ENCODE data around the gene PHF21A. TPM values are rescaled to one million over a fixed set of nuclear protein-coding genes. Genes with fewer than 3 reads are reported as not detected.

PHF21A gene
- total and polyA plus RNA-seq, 10 of the 15 experiments (the other 5 are each of a cell fraction or from before 2014, with no cell fraction given), result 2.6 to 37.2 (median 16.0) TPM

DNA sequence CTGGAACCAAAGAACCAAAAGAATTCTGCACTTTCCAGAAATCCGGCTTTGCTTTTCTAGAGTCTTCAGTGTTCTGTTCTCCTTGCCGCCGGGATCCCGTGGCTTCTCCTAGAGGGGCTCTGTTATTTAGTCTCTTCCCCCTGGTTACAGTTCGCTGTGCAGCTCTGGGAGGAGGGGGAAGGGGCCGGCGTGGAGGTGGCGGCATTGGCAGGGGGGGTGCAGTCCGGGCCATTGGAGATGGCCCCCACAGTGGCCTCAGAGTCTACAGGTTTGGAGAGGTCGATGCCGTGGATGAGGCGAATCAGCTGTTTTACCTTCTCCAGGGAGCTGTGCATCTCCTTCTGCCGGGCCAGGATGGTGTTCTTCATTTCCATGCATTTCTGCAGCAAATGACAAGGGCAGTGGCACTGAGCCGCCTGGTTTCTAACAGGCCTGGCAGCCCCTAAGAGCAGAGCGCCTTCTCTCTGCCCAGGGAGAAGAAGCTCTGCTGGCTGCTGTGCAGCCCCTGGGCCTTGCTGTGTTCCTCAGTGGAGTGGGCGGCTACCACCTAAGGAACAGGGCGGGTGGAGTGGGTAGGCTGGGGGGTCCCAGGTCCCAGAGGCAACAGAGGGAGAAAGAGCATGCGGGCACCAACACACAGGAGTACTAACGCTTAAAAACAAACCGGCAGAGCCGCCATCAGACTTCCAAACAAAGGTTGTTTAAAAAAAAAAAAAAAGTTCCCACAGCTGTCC lies 187.2 kb downstream of the PHF21A start (continued):
- TF ChIP-seq, protein P1, sequence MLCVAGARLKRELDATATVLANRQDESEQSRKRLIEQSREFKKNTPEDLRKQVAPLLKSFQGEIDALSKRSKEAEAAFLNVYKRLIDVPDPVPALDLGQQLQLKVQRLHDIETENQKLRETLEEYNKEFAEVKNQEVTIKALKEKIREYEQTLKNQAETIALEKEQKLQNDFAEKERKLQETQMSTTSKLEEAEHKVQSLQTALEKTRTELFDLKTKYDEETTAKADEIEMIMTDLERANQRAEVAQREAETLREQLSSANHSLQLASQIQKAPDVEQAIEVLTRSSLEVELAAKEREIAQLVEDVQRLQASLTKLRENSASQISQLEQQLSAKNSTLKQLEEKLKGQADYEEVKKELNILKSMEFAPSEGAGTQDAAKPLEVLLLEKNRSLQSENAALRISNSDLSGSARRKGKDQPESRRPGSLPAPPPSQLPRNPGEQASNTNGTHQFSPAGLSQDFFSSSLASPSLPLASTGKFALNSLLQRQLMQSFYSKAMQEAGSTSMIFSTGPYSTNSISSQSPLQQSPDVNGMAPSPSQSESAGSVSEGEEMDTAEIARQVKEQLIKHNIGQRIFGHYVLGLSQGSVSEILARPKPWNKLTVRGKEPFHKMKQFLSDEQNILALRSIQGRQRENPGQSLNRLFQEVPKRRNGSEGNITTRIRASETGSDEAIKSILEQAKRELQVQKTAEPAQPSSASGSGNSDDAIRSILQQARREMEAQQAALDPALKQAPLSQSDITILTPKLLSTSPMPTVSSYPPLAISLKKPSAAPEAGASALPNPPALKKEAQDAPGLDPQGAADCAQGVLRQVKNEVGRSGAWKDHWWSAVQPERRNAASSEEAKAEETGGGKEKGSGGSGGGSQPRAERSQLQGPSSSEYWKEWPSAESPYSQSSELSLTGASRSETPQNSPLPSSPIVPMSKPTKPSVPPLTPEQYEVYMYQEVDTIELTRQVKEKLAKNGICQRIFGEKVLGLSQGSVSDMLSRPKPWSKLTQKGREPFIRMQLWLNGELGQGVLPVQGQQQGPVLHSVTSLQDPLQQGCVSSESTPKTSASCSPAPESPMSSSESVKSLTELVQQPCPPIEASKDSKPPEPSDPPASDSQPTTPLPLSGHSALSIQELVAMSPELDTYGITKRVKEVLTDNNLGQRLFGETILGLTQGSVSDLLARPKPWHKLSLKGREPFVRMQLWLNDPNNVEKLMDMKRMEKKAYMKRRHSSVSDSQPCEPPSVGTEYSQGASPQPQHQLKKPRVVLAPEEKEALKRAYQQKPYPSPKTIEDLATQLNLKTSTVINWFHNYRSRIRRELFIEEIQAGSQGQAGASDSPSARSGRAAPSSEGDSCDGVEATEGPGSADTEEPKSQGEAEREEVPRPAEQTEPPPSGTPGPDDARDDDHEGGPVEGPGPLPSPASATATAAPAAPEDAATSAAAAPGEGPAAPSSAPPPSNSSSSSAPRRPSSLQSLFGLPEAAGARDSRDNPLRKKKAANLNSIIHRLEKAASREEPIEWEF (IDR thresholded peaks at IDR 0.05; ENCODE audit: insufficient replicate concordance, low read depth, low read length), result no peak
- TF ChIP-seq NFYA (IDR thresholded peaks at IDR 0.05; ENCODE audit: borderline replicate concordance, low read depth, low read length) (no peak), YBX1 (IDR thresholded peaks at IDR 0.05) (no peak), EED (IDR thresholded peaks at IDR 0.05; ENCODE audit: low read depth) (no peak)
- TF ChIP-seq, protein P2, sequence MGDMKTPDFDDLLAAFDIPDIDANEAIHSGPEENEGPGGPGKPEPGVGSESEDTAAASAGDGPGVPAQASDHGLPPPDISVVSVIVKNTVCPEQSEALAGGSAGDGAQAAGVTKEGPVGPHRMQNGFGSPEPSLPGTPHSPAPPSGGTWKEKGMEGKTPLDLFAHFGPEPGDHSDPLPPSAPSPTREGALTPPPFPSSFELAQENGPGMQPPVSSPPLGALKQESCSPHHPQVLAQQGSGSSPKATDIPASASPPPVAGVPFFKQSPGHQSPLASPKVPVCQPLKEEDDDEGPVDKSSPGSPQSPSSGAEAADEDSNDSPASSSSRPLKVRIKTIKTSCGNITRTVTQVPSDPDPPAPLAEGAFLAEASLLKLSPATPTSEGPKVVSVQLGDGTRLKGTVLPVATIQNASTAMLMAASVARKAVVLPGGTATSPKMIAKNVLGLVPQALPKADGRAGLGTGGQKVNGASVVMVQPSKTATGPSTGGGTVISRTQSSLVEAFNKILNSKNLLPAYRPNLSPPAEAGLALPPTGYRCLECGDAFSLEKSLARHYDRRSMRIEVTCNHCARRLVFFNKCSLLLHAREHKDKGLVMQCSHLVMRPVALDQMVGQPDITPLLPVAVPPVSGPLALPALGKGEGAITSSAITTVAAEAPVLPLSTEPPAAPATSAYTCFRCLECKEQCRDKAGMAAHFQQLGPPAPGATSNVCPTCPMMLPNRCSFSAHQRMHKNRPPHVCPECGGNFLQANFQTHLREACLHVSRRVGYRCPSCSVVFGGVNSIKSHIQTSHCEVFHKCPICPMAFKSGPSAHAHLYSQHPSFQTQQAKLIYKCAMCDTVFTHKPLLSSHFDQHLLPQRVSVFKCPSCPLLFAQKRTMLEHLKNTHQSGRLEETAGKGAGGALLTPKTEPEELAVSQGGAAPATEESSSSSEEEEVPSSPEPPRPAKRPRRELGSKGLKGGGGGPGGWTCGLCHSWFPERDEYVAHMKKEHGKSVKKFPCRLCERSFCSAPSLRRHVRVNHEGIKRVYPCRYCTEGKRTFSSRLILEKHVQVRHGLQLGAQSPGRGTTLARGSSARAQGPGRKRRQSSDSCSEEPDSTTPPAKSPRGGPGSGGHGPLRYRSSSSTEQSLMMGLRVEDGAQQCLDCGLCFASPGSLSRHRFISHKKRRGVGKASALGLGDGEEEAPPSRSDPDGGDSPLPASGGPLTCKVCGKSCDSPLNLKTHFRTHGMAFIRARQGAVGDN (IDR thresholded peaks at IDR 0.05), result no peak

Measured in GM12878 (cell line).